Suppressor macrophage (primary cell): ENCODE measurements around the gene AGAP3.

Experiments
- DNase-seq, 4 experiments: peaks; one replicate each; pipeline ENCODE4 v3.0.0-alpha.2; 2020 to 2022

Gene AGAP3

GRCh38 chr7:151187409-151188251 lies 101.4 kb downstream of the AGAP3 start:
- DNase-seq: no peak

- DNase-seq: no peak
Measured at GRCh38 chr7:151188252-151188542, 101.9 kb downstream of the AGAP3 start.

GRCh38 chr7:151189038-151189437 lies 102.8 kb downstream of the AGAP3 start:
- no peak for DNase-seq

- DNase-seq: no peak
Measured at GRCh38 chr7:151191544-151191943, 105.3 kb downstream of the AGAP3 start.

- DNase-seq: no peak
Measured at GRCh38 chr7:151192002-151192539, 105.8 kb downstream of the AGAP3 start.

GRCh38 chr7:151193203-151193978 lies 107.1 kb downstream of the AGAP3 start:
- DNase-seq: no peak
